ENCODE data around the gene MFSD2A.

Gene MFSD2A

DNA sequence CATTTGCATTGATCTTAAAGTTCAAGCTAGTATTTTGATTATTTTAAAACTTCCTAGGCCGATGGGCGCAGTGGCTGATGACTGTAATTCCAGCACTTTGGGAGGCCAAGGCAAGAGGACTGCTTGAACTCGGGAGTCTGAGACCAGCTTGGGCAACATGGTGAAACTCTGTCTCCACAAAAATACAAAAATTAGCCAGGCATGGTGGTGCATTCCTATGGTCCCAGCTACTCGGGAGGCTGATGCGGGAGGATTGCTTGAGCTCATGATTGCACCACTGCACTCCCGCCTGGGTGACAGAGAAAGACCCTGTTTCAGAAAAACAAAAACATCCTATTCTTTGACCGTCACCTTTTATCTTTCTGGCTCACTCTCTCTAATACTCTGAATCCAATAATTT lies 30.0 kb downstream of the MFSD2A start:
- H3K27ac ChIP-seq (ENCODE audit: low read depth, low read length), result no peak overlapping the region
- no peak overlapping the region for H3K9ac ChIP-seq (ENCODE audit: low read depth, low read length)
- H3K4me3 ChIP-seq (ENCODE audit: low read length), result no peak overlapping the region
- H3K36me3 ChIP-seq (ENCODE audit: insufficient read depth, low read length), result no peaks in the 10 kb centered on the region
- H3K27me3 ChIP-seq (ENCODE audit: insufficient read depth, low read length), result no peaks in the 10 kb centered on the region
- H3K9me3 ChIP-seq (ENCODE audit: insufficient read depth, low read depth, low read length), result no peaks in the 10 kb centered on the region
- H3K4me1 ChIP-seq (ENCODE audit: insufficient read depth, low read length), result peaks cover 19% of the 10 kb centered on the region
- 92% methylated on average over 7 of the region's 7 CpGs for WGBS

DNA sequence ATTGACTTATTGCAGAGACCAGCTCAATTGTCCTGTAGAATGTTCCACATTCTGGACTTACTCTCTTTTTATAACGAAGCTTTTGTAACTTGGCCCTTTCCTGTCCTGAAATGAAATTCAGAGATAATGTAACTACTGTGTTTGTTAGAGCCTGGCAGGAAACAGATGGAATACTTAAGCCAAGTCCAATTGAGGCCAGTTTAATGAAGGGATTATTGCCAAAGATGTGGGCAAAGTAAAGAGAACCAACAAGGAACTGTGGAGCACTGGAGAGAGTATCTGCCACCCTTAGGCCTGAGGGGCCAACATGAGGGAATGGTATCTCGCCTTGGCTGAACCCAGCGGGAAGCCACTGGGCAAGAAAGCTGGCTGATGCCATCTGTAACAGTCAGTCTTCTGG lies 32.9 kb downstream of the MFSD2A start:
- H3K36me3 ChIP-seq (ENCODE audit: insufficient read depth, low read length), result no peaks in the 10 kb centered on the region
- peaks cover 6% of the 10 kb centered on the region; the same call in 1 of the 2 replicates for H3K4me1 ChIP-seq (ENCODE audit: insufficient read depth, low read length)
- no peak overlapping the region for H3K9ac ChIP-seq (ENCODE audit: low read depth, low read length)
- no peaks in the 10 kb centered on the region for H3K9me3 ChIP-seq (ENCODE audit: insufficient read depth, low read depth, low read length)
- H3K4me3 ChIP-seq (ENCODE audit: low read length), result no peak overlapping the region
- no peaks in the 10 kb centered on the region for H3K27me3 ChIP-seq (ENCODE audit: insufficient read depth, low read length)
- no peak overlapping the region for H3K27ac ChIP-seq (ENCODE audit: low read depth, low read length)
- 93% methylated on average over 3 of the region's 3 CpGs for WGBS

DNA sequence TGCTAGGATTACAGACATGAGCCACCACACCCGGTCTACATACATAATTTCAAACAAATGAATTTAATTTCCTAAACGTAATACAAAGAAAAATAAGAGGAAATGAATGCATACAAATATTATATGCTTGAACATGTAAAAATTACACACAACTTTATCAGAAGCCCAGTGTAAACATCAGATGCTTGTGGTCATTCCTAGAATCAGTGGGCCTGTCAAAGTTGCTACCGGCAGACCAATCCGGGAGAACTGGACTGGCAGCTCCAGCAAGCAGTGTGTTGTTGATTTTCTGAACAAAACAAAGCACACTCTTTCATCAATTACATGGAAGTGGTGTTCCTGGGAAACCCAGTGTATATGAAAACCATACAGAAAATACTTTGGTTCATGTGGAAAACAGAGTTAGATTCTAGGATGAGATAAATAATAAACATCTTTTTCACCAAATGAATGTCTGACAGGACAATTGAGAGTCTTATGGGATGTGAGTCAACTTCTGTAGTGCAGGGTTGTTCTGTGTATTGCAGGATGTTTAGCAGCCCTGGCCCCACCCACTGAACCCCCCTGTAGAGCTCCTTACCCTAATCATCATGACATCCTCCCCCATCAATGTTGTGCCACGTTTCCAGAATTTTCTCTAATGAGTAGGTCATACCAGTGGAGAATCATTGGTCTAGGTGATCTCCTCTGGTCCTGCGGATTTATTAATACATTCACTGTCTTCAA lies 33.8 kb downstream of the MFSD2A start:
- 81% methylated on average over 5 of the region's 6 CpGs for WGBS
- Histone ChIP-seq H3K4me1 (ENCODE audit: insufficient read depth, low read length) (peaks cover 6% of the 10 kb centered on the region; the same call in 1 of the 2 replicates), H3K9me3 (ENCODE audit: insufficient read depth, low read depth, low read length) (no peaks in the 10 kb centered on the region), H3K27ac (ENCODE audit: low read depth, low read length) (no peak overlapping the region), H3K36me3 (ENCODE audit: insufficient read depth, low read length) (no peaks in the 10 kb centered on the region), H3K27me3 (ENCODE audit: insufficient read depth, low read length) (no peaks in the 10 kb centered on the region), H3K4me3 (ENCODE audit: low read length) (no peak overlapping the region), H3K9ac (ENCODE audit: low read depth, low read length) (no peak overlapping the region)

DNA sequence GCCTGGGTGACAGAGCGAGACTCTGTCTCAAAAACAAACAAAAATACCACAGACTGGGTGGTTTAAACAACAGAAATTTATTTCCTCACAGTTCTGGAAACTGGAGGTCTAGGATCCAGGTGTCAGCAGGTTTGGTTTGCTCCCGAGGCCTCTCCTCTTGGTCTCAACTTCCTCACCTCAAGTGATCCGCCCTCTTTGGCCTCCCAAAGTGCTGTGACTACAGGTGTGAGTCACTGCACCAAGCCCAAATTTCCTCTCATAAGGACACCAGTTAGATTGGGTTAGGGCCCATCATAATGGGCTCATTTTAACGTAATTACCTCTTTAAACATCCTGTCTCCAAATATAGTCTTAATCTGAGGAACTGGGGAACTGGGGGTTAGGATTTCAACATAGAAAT lies 35.5 kb downstream of the MFSD2A start:
- 90% methylated on average over 3 of the region's 4 CpGs for WGBS
- Histone ChIP-seq H3K4me1 (ENCODE audit: insufficient read depth, low read length) (peaks cover 5% of the 10 kb centered on the region; the same call in 1 of the 2 replicates), H3K9me3 (ENCODE audit: insufficient read depth, low read depth, low read length) (no peaks in the 10 kb centered on the region), H3K27ac (ENCODE audit: low read depth, low read length) (no peak overlapping the region), H3K36me3 (ENCODE audit: insufficient read depth, low read length) (no peaks in the 10 kb centered on the region), H3K9ac (ENCODE audit: low read depth, low read length) (no peak overlapping the region), H3K27me3 (ENCODE audit: insufficient read depth, low read length) (no peaks in the 10 kb centered on the region), H3K4me3 (ENCODE audit: low read length) (no peak overlapping the region)

DNA sequence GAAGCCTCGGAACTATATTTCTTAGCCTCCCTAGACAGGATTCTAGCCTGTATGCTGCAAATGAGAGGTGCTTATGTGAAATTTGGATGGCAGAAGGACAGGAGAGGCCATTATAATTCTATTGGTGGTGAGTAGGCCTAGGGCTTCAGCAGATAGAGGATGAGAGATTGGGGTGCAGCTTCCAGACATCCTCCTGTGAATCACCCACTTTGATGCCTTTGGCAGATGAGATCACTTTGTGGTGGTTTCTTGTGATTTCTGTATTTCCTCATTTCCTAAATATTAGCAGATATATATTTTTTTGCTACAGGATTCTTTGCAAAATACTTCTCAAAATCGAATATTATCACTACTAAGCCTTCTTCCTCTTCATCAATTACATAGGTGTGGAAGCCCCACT lies 37.3 kb downstream of the MFSD2A start:
- 77% methylated on average over 2 of the region's 2 CpGs for WGBS
- Histone ChIP-seq H3K4me3 (ENCODE audit: low read length) (no peak overlapping the region), H3K9me3 (ENCODE audit: insufficient read depth, low read depth, low read length) (no peaks in the 10 kb centered on the region), H3K36me3 (ENCODE audit: insufficient read depth, low read length) (no peaks in the 10 kb centered on the region), H3K4me1 (ENCODE audit: insufficient read depth, low read length) (no peaks in the 10 kb centered on the region), H3K9ac (ENCODE audit: low read depth, low read length) (no peak overlapping the region), H3K27me3 (ENCODE audit: insufficient read depth, low read length) (no peaks in the 10 kb centered on the region), H3K27ac (ENCODE audit: low read depth, low read length) (no peak overlapping the region)

DNA sequence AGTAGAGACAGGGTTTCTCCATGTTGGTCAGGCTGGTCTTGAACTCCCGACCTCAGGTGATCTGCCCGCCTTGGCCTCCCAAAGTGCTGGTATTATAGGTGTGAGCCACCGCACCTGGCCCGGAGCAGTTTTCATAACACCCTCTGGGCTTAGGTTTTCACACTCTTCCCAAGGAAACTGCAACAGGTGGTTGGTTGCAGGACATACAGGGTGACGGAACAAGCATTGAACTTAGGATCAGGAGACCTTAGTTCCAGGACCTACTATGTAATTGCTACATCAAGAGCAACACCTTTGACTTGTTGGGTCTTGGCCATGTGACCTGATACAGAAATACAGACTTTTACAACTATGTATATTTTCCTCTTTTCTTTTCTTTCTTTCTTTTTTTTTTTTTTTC lies 37.9 kb downstream of the MFSD2A start:
- H3K9me3 ChIP-seq (ENCODE audit: insufficient read depth, low read depth, low read length), result no peaks in the 10 kb centered on the region
- H3K27me3 ChIP-seq (ENCODE audit: insufficient read depth, low read length), result no peaks in the 10 kb centered on the region
- WGBS, result 96% methylated on average over 5 of the region's 5 CpGs
- H3K36me3 ChIP-seq (ENCODE audit: insufficient read depth, low read length), result no peaks in the 10 kb centered on the region
- H3K9ac ChIP-seq (ENCODE audit: low read depth, low read length), result no peak overlapping the region
- H3K27ac ChIP-seq (ENCODE audit: low read depth, low read length), result no peak overlapping the region
- no peaks in the 10 kb centered on the region for H3K4me1 ChIP-seq (ENCODE audit: insufficient read depth, low read length)
- no peak overlapping the region for H3K4me3 ChIP-seq (ENCODE audit: low read length)

DNA sequence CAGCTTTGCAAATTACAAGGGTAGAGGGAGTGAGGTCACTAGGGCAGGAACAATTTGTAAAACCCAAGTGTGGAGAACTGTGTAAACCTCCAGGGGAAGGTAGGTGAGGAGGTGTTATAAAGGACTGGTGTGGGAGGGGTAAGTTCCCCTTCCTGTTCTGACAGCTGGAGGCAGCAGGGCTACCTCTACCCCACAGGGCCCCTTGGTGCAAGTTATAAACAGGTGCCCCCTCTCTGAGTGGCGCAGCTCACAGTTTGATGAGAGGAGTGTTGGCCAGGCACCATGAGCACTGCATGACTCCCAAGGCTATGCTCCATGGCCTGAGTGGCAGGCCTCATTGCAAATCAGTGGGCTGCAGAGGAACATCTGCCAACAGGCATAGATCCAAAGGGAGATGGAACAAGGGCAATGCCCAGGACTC lies 41.0 kb downstream of the MFSD2A start:
- Histone ChIP-seq H3K27ac (ENCODE audit: low read depth, low read length) (no peak overlapping the region), H3K9ac (ENCODE audit: low read depth, low read length) (no peak overlapping the region), H3K4me1 (ENCODE audit: insufficient read depth, low read length) (no peaks in the 10 kb centered on the region), H3K36me3 (ENCODE audit: insufficient read depth, low read length) (no peaks in the 10 kb centered on the region), H3K27me3 (ENCODE audit: insufficient read depth, low read length) (no peaks in the 10 kb centered on the region), H3K4me3 (ENCODE audit: low read length) (no peak overlapping the region), H3K9me3 (ENCODE audit: insufficient read depth, low read depth, low read length) (0 out of 2 replicates have a peak, but pooled peaks cover 4% of the 10 kb centered on the region)
- WGBS, result 94% methylated on average over 1 of the region's 1 CpG

DNA sequence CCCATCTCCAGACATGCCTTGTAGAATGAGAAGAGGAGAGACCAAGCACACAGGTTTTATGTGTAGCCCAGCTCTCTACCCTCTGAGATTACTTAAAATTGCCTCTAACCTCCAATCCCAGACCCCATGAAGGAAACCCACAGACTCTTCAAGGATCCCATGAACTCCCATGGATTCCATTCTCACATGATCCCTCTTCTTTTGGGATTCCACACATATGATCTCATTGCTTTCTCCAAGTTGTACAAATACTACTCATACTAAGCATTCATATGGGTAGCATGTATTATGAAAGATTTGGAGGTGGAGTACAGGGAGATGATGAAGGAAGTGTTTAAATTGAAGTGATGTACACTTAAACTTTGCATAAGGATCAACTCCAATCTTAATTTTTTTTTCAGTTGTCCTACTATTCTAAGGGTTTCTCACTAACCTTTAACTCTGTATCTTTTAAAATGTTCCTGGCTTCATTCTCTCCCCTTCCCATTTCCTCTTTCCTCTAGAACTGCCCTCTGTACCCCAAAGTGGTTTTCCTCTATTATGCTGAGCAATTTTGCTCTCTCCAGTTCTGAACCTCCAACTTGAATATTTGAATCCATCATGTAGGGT lies 41.6 kb downstream of the MFSD2A start:
- Histone ChIP-seq H3K9me3 (ENCODE audit: insufficient read depth, low read depth, low read length) (0 out of 2 replicates have a peak, but pooled peaks cover 4% of the 10 kb centered on the region), H3K36me3 (ENCODE audit: insufficient read depth, low read length) (no peaks in the 10 kb centered on the region), H3K27ac (ENCODE audit: low read depth, low read length) (no peak overlapping the region), H3K4me1 (ENCODE audit: insufficient read depth, low read length) (no peaks in the 10 kb centered on the region), H3K9ac (ENCODE audit: low read depth, low read length) (no peak overlapping the region), H3K4me3 (ENCODE audit: low read length) (no peak overlapping the region), H3K27me3 (ENCODE audit: insufficient read depth, low read length) (no peaks in the 10 kb centered on the region)

DNA sequence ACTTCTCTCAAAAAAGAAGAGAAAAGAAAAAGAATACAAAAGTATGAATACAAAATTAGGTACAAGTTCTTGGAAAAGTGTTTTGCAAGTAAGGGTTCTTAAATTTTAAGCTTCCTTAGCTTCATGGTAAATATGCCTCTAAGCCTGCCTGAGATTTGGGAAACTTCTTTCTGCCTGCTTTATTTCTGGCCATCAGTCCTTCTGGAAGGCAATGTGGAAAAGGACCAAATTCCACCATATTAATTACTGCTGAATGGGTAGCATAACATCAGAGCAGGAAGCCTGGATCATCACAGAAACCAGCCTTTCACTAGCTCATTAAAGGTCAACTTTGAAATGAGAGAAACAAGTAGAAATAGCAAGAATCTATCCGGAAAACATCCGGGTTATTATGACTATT lies 46.5 kb downstream of the MFSD2A start:
- H3K36me3 ChIP-seq (ENCODE audit: insufficient read depth, low read length), result no peaks in the 10 kb centered on the region
- no peak overlapping the region for H3K27ac ChIP-seq (ENCODE audit: low read depth, low read length)
- H3K4me3 ChIP-seq (ENCODE audit: low read length), result no peak overlapping the region
- no peak overlapping the region for H3K9ac ChIP-seq (ENCODE audit: low read depth, low read length)
- H3K9me3 ChIP-seq (ENCODE audit: insufficient read depth, low read depth, low read length), result 0 out of 2 replicates have a peak, but pooled peaks cover 4% of the 10 kb centered on the region
- H3K27me3 ChIP-seq (ENCODE audit: insufficient read depth, low read length), result no peaks in the 10 kb centered on the region
- WGBS, result 97% methylated on average over 2 of the region's 2 CpGs
- H3K4me1 ChIP-seq (ENCODE audit: insufficient read depth, low read length), result 0 out of 2 replicates have a peak, but pooled peaks cover 3% of the 10 kb centered on the region

DNA sequence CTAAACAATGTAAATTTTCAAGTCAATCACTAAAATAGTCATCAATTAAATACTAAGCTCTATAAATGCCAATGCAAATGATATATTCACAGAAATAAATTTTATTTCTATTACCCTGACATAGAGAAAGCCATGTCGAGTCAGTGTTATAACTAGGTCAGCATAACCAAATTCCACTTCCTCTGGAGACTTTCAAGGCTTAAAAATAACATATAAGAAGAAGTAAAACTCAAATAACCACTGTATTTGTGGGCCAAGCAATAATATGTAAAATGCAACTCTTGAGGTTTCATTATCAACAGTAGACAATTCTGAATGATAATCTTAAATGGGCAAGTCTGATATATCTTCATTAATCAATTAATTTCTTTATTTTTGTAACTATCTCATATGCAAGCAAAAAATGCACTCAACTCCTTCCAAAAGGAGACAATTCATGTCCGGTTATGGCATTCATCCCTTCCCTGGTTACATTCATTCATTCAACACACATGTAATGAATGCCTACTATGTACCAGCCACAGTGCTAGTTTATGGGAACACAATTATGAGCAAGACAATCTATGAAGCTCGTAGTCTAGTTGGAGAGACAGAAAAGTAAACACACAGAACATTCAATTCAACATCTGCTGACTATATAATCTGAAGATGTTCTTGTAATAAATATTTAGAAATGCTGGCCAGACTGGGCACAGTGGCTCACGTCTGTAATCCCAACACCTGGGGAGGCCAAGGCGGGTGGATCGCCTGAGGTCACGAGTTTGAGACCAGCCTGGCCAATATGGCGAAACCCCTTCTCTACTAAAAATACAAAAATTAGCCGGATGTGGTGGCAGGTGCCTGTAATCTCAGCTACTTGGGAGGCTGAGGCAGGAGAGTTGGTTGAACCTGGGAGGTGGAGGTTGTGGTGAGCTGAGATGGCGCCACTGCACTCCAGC lies 48.5 kb downstream of the MFSD2A start:
- no peak overlapping the region for H3K27ac ChIP-seq (ENCODE audit: low read depth, low read length)

DNA sequence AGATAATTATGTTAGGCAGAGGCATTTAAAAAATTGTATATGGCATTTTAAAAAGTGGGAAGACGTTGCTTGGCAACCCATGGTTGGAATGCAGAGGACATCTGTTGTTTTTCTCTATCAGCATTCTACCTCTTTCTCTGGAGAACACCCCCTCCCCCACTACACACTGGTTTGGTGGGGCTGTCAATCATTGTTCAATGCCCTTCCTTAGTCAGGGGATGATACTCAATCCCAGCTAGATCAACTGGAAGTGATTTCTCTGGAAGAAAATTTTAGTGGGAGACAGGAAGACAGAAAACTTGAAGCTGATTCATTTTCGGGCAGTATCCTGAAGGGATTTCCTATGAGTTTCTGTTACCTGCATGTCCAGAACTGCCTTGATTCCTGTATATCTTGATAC lies 49.9 kb downstream of the MFSD2A start:
- Histone ChIP-seq H3K36me3 (ENCODE audit: insufficient read depth, low read length) (no peaks in the 10 kb centered on the region), H3K4me3 (ENCODE audit: low read length) (no peak overlapping the region), H3K27ac (ENCODE audit: low read depth, low read length) (no peak overlapping the region), H3K9me3 (ENCODE audit: insufficient read depth, low read depth, low read length) (no peaks in the 10 kb centered on the region), H3K4me1 (ENCODE audit: insufficient read depth, low read length) (0 out of 2 replicates have a peak, but pooled peaks cover 3% of the 10 kb centered on the region), H3K9ac (ENCODE audit: low read depth, low read length) (no peak overlapping the region), H3K27me3 (ENCODE audit: insufficient read depth, low read length) (no peaks in the 10 kb centered on the region)
- WGBS, result 82% methylated on average over 2 of the region's 2 CpGs

More for the DNA sequence above, 48.5 kb downstream of the MFSD2A start:
- H3K36me3 ChIP-seq (ENCODE audit: insufficient read depth, low read length), result no peaks in the 10 kb centered on the region
- 84% methylated on average over 8 of the region's 10 CpGs for WGBS
- H3K4me1 ChIP-seq (ENCODE audit: insufficient read depth, low read length), result 0 out of 2 replicates have a peak, but pooled peaks cover 3% of the 10 kb centered on the region
- H3K9me3 ChIP-seq (ENCODE audit: insufficient read depth, low read depth, low read length), result 0 out of 2 replicates have a peak, but pooled peaks cover 3% of the 10 kb centered on the region
- no peak overlapping the region for H3K9ac ChIP-seq (ENCODE audit: low read depth, low read length)
- H3K4me3 ChIP-seq (ENCODE audit: low read length), result no peak overlapping the region
- no peaks in the 10 kb centered on the region for H3K27me3 ChIP-seq (ENCODE audit: insufficient read depth, low read length)
